ENCODE data around the gene THSD4. TPM values are rescaled to one million over a fixed set of nuclear protein-coding genes. Genes with fewer than 3 reads are reported as not detected.

Gene THSD4
- total RNA-seq, 1 experiment from 2014 or later = 65.4 TPM

DNA sequence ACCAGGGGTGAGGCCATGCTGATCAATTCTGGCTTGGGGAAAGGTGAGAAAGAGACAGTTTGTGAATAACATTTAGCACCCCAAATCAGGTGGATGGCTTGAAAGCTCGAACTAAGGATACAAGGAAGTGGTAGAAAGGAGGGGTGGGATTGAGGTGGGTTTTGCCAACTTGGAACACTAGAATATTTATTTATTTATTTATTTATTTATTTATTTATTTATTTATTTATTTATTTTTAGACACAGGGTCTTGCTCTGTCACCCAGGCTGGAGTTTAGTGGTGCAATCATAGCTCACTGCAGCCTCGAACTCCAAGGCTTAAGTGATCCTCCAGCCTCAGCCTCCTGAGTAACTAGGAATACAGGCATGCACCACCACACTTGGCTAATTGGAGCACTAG, 31.0 kb upstream of the THSD4 start:
- Histone ChIP-seq H3K4me1 (ENCODE audit: control insufficient read depth, insufficient read depth, low read length) (peaks cover 11% of the 10 kb centered on the region), H3K4me3 (ENCODE audit: low read depth in 2 of 2, low read length in 2 of 2) (no peak overlapping the region), H3K27ac (ENCODE audit: low read length) (no peak overlapping the region; the same call in 1 of the 2 replicates), H3K9me3 (ENCODE audit: control insufficient read depth, insufficient read depth, low read depth, low read length) (no peaks in the 10 kb centered on the region), H3K27me3 (ENCODE audit: control insufficient read depth, insufficient read depth, low read length) (no peaks in the 10 kb centered on the region), H3K36me3 (ENCODE audit: control insufficient read depth, insufficient read depth, low read length) (no peaks in the 10 kb centered on the region)
- ATAC-seq (no peak), DNase-seq (ENCODE audit: low read depth, low spot score) (no peak)
- intact Hi-C loops (cut with micrococcal nuclease; ENCODE audit: unreplicated experiment) (no loop called here), in situ Hi-C loops (cut with HindIII; ENCODE audit: low pct_unique_long_range_greater_than_20kb, low sequenced_read_pairs) (no loop called here)
- TF ChIP-seq POLR2AphosphoS5 (IDR thresholded peaks at IDR 0.05; ENCODE audit: low read depth, low read length) (no peak), SIN3A (IDR thresholded peaks at IDR 0.05; ENCODE audit: borderline replicate concordance, insufficient read depth, low read depth, low read length) (no peak), REST (IDR thresholded peaks at IDR 0.05; ENCODE audit: insufficient read depth in 1 of 2, low read depth in 2 of 2, low read length in 1 of 2) (no peak), TCF7L2 (IDR thresholded peaks at IDR 0.05; ENCODE audit: low read depth, low read length) (no peak)
- TF ChIP-seq, protein P1, sequence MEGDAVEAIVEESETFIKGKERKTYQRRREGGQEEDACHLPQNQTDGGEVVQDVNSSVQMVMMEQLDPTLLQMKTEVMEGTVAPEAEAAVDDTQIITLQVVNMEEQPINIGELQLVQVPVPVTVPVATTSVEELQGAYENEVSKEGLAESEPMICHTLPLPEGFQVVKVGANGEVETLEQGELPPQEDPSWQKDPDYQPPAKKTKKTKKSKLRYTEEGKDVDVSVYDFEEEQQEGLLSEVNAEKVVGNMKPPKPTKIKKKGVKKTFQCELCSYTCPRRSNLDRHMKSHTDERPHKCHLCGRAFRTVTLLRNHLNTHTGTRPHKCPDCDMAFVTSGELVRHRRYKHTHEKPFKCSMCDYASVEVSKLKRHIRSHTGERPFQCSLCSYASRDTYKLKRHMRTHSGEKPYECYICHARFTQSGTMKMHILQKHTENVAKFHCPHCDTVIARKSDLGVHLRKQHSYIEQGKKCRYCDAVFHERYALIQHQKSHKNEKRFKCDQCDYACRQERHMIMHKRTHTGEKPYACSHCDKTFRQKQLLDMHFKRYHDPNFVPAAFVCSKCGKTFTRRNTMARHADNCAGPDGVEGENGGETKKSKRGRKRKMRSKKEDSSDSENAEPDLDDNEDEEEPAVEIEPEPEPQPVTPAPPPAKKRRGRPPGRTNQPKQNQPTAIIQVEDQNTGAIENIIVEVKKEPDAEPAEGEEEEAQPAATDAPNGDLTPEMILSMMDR (IDR thresholded peaks at IDR 0.05) = no peak
- no TSS peak for BruUV-seq (replicated peaks)
- POLR2A ChIA-PET = no interaction called here
- CTCF ChIA-PET = interaction anchor here (0.6 kb wide), 3 partner anchors 19 to 112 kb away, joined by 3 to 5 read pairs (median 4); no protein-coding TSS in a partner anchor

- in situ Hi-C loops (cut with HindIII; ENCODE audit: low pct_unique_long_range_greater_than_20kb, low sequenced_read_pairs) = no loop called here
- Histone ChIP-seq H3K27me3 (ENCODE audit: control insufficient read depth, insufficient read depth, low read length) (no peaks in the 10 kb centered on the region), H3K4me3 (ENCODE audit: low read depth in 2 of 2, low read length in 2 of 2) (no peak overlapping the region), H3K36me3 (ENCODE audit: control insufficient read depth, insufficient read depth, low read length) (no peaks in the 10 kb centered on the region), H3K4me1 (ENCODE audit: control insufficient read depth, insufficient read depth, low read length) (no peaks in the 10 kb centered on the region), H3K27ac (ENCODE audit: low read length) (peak overlapping the region; percentile 24; the same call in 1 of the 2 replicates), H3K9me3 (ENCODE audit: control insufficient read depth, insufficient read depth, low read depth, low read length) (no peaks in the 10 kb centered on the region)
- no peak for DNase-seq (ENCODE audit: low read depth, low spot score)
- intact Hi-C loops (cut with micrococcal nuclease; ENCODE audit: unreplicated experiment) = no loop called here
- CTCF ChIA-PET = no interaction called here
- TF ChIP-seq SIN3A (IDR thresholded peaks at IDR 0.05; ENCODE audit: borderline replicate concordance, insufficient read depth, low read depth, low read length) = no peak
- no peak for TF ChIP-seq POLR2AphosphoS5 (IDR thresholded peaks at IDR 0.05; ENCODE audit: low read depth, low read length)
- TF ChIP-seq TCF7L2 (IDR thresholded peaks at IDR 0.05; ENCODE audit: low read depth, low read length) = no peak
- no peak for TF ChIP-seq REST (IDR thresholded peaks at IDR 0.05; ENCODE audit: insufficient read depth in 1 of 2, low read depth in 2 of 2, low read length in 1 of 2)
- TF ChIP-seq, protein P1 (IDR thresholded peaks at IDR 0.05) = no peak
- no peak for ATAC-seq
- POLR2A ChIA-PET = no interaction called here
- no TSS peak for BruUV-seq (replicated peaks)
These were observed 29.5 kb upstream of the THSD4 start for GRCh38 chr15:71085809-71086208.
